ENCODE measurements around the gene CLMN. TPM values are rescaled to one million over a fixed set of nuclear protein-coding genes. Genes with fewer than 3 reads are reported as not detected.

CLMN gene
- total and polyA plus RNA-seq, 2 of the 8 experiments (the other 6 are each of a cell fraction or from before 2014, with no cell fraction given) = 1.6 to 8.2 TPM

GRCh38 chr14:95346820-95347219, 27.1 kb upstream of the CLMN start:
- Histone ChIP-seq H3K4me3 (ENCODE audit: extremely low read depth in 1 of 4, insufficient read depth in 2 of 4, low read depth in 3 of 4, low read length in 4 of 4) (no peak overlapping the region), H2BK5ac (ENCODE audit: low read depth, low read length) (no peak overlapping the region), H3K23me2 (ENCODE audit: low read depth, low read length) (no peaks in the 10 kb centered on the region), H2BK120ac (replicated peaks; ENCODE audit: low read depth, low read length) (no peak overlapping the region), H3K4me1 (replicated peaks in 1 of 4; ENCODE audit: control insufficient read depth in 3 of 4, insufficient read depth in 4 of 4, low read length in 3 of 4) (no peaks in the 10 kb centered on the region), H2BK12ac (ENCODE audit: low read depth, low read length) (no peak overlapping the region), H3K36me3 (ENCODE audit: control insufficient read depth in 2 of 4, insufficient read depth in 4 of 4, low read length in 3 of 4) (no peaks in the 10 kb centered on the region), H3K9me3 (ENCODE audit: insufficient read depth in 2 of 2, low read depth in 1 of 2, low read length in 1 of 2) (no peaks in the 10 kb centered on the region), H3K23ac (ENCODE audit: insufficient read length) (no peak overlapping the region), H3K14ac (ENCODE audit: insufficient read length) (no peak overlapping the region), H4K91ac (replicated peaks; ENCODE audit: insufficient read length, low read length) (no peak overlapping the region), H2AFZ (ENCODE audit: low read length) (no peak overlapping the region), H4K8ac (ENCODE audit: extremely low read depth, insufficient read depth, low read length) (no peak overlapping the region), H3K56ac (replicated peaks; ENCODE audit: insufficient read length, low read depth, low read length) (no peak overlapping the region), H3K4me2 (ENCODE audit: insufficient read depth in 1 of 2, low read depth in 2 of 2, low read length in 2 of 2) (no peak overlapping the region), H3K4ac (replicated peaks; ENCODE audit: insufficient read length, low read depth, low read length) (no peak overlapping the region), H2BK20ac (ENCODE audit: low read length) (no peak overlapping the region), H4K20me1 (replicated peaks in 1 of 2; ENCODE audit: control insufficient read depth in 1 of 2, insufficient read depth in 2 of 2, low read length in 2 of 2) (no peaks in the 10 kb centered on the region), H2AK5ac (ENCODE audit: low read depth, low read length) (no peak overlapping the region), H4K5ac (ENCODE audit: insufficient read length, low read depth, low read length) (no peak overlapping the region), H3K79me1 (ENCODE audit: low read depth, low read length) (no peaks in the 10 kb centered on the region), H3K27me3 (replicated peaks in 1 of 4; ENCODE audit: control insufficient read depth in 3 of 4, extremely low read depth in 1 of 4, insufficient read depth in 3 of 4, low read length in 3 of 4) (no peaks in the 10 kb centered on the region), H3K79me2 (ENCODE audit: control insufficient read depth in 1 of 2, insufficient read depth in 2 of 2, low read length in 2 of 2) (no peaks in the 10 kb centered on the region), H3K27ac (ENCODE audit: low read depth, low read length) (no peak overlapping the region), H3K18ac (ENCODE audit: extremely low read depth, low read length) (no peak overlapping the region), H2BK15ac (ENCODE audit: low read length) (no peak overlapping the region), H3K9ac (replicated peaks in 1 of 4; ENCODE audit: extremely low read depth in 1 of 4, low read depth in 3 of 4, low read length in 3 of 4) (no peak overlapping the region)
- CTCF ChIA-PET (ENCODE audit: partially characterized antibody) = interaction anchor here (0.5 to 5.5 kb wide), 9 partner anchors 10 to 230 kb away, joined by 3 to 39 read pairs (median 5); no protein-coding TSS in a partner anchor
- FAIRE-seq (no peak), DNase-seq (ENCODE audit: low read depth in 1 of 2, low spot score in 2 of 2) (no peak)
- POLR2A ChIA-PET (ENCODE audit: partially characterized antibody) = interaction anchor here (0.8 kb wide), 1 partner anchor 80 kb away, joined by 3 read pairs; no protein-coding TSS in a partner anchor
- 100% methylated on average over 1 of the region's 1 CpG; no CpG with 5 or more reads in 1 of the 2 experiments for WGBS, 2 experiments (ENCODE audit: extremely low coverage in 1 of 2, insufficient coverage in 1 of 2, insufficient read length in 1 of 2, insufficient replicate concordance in 2 of 2, low coverage in 1 of 2, low lambda C conversion rate in 2 of 2, missing lambda C conversion rate in 1 of 2)
- TF ChIP-seq POLR2A (IDR thresholded peaks at IDR 0.05; ENCODE audit: control extremely low read depth in 1 of 2, low read depth in 2 of 2, low read length in 2 of 2) (no peak), EP300 (IDR thresholded peaks at IDR 0.05; ENCODE audit: borderline replicate concordance in 1 of 2, low read depth in 2 of 2, low read length in 2 of 2) (no peak), KDM1A (IDR thresholded peaks at IDR 0.05; ENCODE audit: borderline replicate concordance, low read length) (no peak), SAP30 (IDR thresholded peaks at IDR 0.05; ENCODE audit: insufficient read depth, insufficient replicate concordance, low read length) (no peak), JUND (IDR thresholded peaks at IDR 0.05; ENCODE audit: low read length) (no peak), CTCF (IDR thresholded peaks at IDR 0.05; ENCODE audit: control extremely low read depth in 1 of 3, insufficient read depth in 1 of 3, low read depth in 1 of 3, low read length in 3 of 3) (no peak), E2F6 (IDR thresholded peaks at IDR 0.05) (no peak), NANOG (IDR thresholded peaks at IDR 0.05; ENCODE audit: insufficient read depth, low read depth, low read length, poor library complexity, severe bottlenecking) (no peak), RFX5 (IDR thresholded peaks at IDR 0.05; ENCODE audit: borderline replicate concordance, low read depth, low read length) (no peak)

Data from H1 (cell line).